A673 (cell line): ENCODE data around the gene TMEM43. TPM values are rescaled to one million over a fixed set of nuclear protein-coding genes. Genes with fewer than 3 reads are reported as not detected.

Experiments used
- BruUV-seq: library from RNA; stranded (reverse); fragments of 400-500 nt; replicated peaks from 2 replicates; lab custom pipeline; 2021; lab: Mats Ljungman, UMichigan
- CTCF ChIA-PET: fragments of 300-600 bp; sonication (Branson Sonifier 250); formaldehyde crosslinking; loops from one replicate; lab custom pipeline; 2022; ENCODE audit warnings: antibody characterized with exemption; lab: Charles Lee
- POLR2A ChIA-PET: fragments of 300-600 bp; sonication (Branson Sonifier 250); formaldehyde crosslinking; loops from one replicate; lab custom pipeline; 2022; ENCODE audit warnings: antibody characterized with exemption; ENCODE audit not compliant: low non-redundant PET; lab: Charles Lee
- DNase-seq: peaks from one replicate; pipeline ENCODE4 v3.0.0-alpha.2; 2015; ENCODE audit warnings: low spot score
- H3K27ac ChIP-seq: fragments of 200-600 bp; sonication (generic); 2 replicates; pipeline ENCODE4 v1.5.1; 2016; ENCODE audit warnings: mixed run types, low read depth, mild to moderate bottlenecking, mixed read lengths, antibody characterized with exemption, low read length; ENCODE audit not compliant: poor library complexity, severe bottlenecking
- H3K27me3 ChIP-seq: fragments of 200-600 bp; sonication (generic); replicated peaks from 2 replicates; pipeline ENCODE4 v1.6.1; 2017; ENCODE audit warnings: mixed run types, low read depth, mild to moderate bottlenecking, mixed read lengths, antibody characterized with exemption, low read length; ENCODE audit not compliant: insufficient read depth, poor library complexity
- H3K36me3 ChIP-seq: fragments of 200-600 bp; sonication (generic); 2 replicates; pipeline ENCODE4 v1.6.1; 2016; ENCODE audit warnings: mixed run types, mild to moderate bottlenecking, mixed read lengths, antibody characterized with exemption, low read length; ENCODE audit not compliant: insufficient read depth, poor library complexity, severe bottlenecking
- H3K4me1 ChIP-seq: fragments of 200-600 bp; sonication (generic); 2 replicates; pipeline ENCODE4 v1.6.1; 2017; ENCODE audit warnings: mixed run types, mild to moderate bottlenecking, mixed read lengths, antibody characterized with exemption, low read length; ENCODE audit not compliant: insufficient read depth, poor library complexity, severe bottlenecking
- H3K4me3 ChIP-seq: fragments of 200-600 bp; sonication (generic); 2 replicates; pipeline ENCODE4 v1.5.1; 2016; ENCODE audit warnings: low read depth, mixed run types, mild to moderate bottlenecking, mixed read lengths, low read length; ENCODE audit not compliant: poor library complexity, severe bottlenecking
- H3K9me3 ChIP-seq: fragments of 200-600 bp; sonication (generic); 2 replicates; pipeline ENCODE4 v1.6.1; 2016; ENCODE audit warnings: mixed run types, low read depth, mild to moderate bottlenecking, mixed read lengths, antibody characterized with exemption, low read length; ENCODE audit not compliant: poor library complexity, severe bottlenecking
- EZH2 ChIP-seq: fragments of 200-600 bp; sonication (generic); IDR thresholded peaks from 2 replicates; pipeline ENCODE4 v1.6.1; 2017; ENCODE audit warnings: borderline replicate concordance, low read depth, mild to moderate bottlenecking, mixed read lengths, antibody characterized with exemption, low read length; ENCODE audit not compliant: poor library complexity, severe bottlenecking
- intact Hi-C: fragments of 100-400 bp; cut with micrococcal nuclease; formaldehyde crosslinking; loops from one replicate; pipeline ENCODE4 v1.10.0; 2022; ENCODE audit not compliant: unreplicated experiment
- total RNA-seq: library from RNA; stranded (reverse); gene quantifications from 2 replicates; pipeline ENCODE4 v1.2.3, GENCODE V29; 2021
- TF ChIP-seq, protein P1 (sequence below): fragments of 300-800, 200-600 bp; sonication (generic); conservative IDR thresholded peaks from 2 replicates; pipeline ENCODE4 v1.5.1; 2017; ENCODE audit warnings: low read depth, mild to moderate bottlenecking, antibody characterized with exemption, low read length, moderate library complexity, mixed read lengths

TMEM43 gene
- total RNA-seq, 1 experiment from 2014 or later: 55.6 TPM

DNA sequence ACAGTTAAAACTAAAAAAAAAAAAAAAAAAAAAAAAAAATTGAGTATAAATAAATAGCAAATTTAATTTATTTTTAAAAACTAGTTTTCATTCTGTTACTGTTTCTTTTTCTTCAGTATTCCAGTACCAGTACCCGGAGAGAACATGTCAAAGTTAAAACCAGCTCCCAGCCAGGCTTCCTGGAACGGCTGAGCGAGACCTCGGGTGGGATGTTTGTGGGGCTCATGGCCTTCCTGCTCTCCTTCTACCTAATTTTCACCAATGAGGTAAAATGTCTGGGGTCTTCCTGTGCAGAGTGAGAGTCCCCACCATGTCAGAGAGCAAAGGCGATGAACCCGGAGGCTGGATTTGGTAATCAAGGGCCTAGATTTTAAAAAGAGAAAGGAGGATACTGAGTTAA lies 4.4 kb downstream of the TMEM43 start:
- peaks cover 7% of the 10 kb centered on the region for H3K4me1 ChIP-seq
- DNase-seq: no peak
- no peak overlapping the region for H3K4me3 ChIP-seq
- CTCF ChIA-PET: no interaction called here
- H3K27ac ChIP-seq: no peak overlapping the region
- no peak for TF ChIP-seq EZH2
- TF ChIP-seq, protein P1, sequence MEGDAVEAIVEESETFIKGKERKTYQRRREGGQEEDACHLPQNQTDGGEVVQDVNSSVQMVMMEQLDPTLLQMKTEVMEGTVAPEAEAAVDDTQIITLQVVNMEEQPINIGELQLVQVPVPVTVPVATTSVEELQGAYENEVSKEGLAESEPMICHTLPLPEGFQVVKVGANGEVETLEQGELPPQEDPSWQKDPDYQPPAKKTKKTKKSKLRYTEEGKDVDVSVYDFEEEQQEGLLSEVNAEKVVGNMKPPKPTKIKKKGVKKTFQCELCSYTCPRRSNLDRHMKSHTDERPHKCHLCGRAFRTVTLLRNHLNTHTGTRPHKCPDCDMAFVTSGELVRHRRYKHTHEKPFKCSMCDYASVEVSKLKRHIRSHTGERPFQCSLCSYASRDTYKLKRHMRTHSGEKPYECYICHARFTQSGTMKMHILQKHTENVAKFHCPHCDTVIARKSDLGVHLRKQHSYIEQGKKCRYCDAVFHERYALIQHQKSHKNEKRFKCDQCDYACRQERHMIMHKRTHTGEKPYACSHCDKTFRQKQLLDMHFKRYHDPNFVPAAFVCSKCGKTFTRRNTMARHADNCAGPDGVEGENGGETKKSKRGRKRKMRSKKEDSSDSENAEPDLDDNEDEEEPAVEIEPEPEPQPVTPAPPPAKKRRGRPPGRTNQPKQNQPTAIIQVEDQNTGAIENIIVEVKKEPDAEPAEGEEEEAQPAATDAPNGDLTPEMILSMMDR: no peak
- intact Hi-C loops: loop anchor here (5.0 kb wide), 1 partner anchor 48 kb away; the partner anchor contains the start of genes LSM3 and XPC
- H3K36me3 ChIP-seq: peaks cover 69% of the 10 kb centered on the region
- no TSS peak for BruUV-seq
- H3K27me3 ChIP-seq: no peaks in the 10 kb centered on the region
- POLR2A ChIA-PET: interaction anchor here (0.7 kb wide), 1 partner anchor 181 kb away, joined by 8 read pairs; no protein-coding TSS in a partner anchor
- H3K9me3 ChIP-seq: no peaks in the 10 kb centered on the region

GRCh38 chr3:14130230-14130629 lies 5.4 kb downstream of the TMEM43 start:
- Histone ChIP-seq H3K27ac (no peak overlapping the region), H3K4me3 (no peak overlapping the region), H3K27me3 (no peaks in the 10 kb centered on the region), H3K9me3 (no peaks in the 10 kb centered on the region), H3K36me3 (peaks cover 73% of the 10 kb centered on the region), H3K4me1 (peaks cover 7% of the 10 kb centered on the region)
- intact Hi-C loops: no loop called here
- no TSS peak for BruUV-seq
- CTCF ChIA-PET: no interaction called here
- DNase-seq: no peak
- TF ChIP-seq, protein P1: no peak
- TF ChIP-seq EZH2: no peak
- POLR2A ChIA-PET: no interaction called here

DNA sequence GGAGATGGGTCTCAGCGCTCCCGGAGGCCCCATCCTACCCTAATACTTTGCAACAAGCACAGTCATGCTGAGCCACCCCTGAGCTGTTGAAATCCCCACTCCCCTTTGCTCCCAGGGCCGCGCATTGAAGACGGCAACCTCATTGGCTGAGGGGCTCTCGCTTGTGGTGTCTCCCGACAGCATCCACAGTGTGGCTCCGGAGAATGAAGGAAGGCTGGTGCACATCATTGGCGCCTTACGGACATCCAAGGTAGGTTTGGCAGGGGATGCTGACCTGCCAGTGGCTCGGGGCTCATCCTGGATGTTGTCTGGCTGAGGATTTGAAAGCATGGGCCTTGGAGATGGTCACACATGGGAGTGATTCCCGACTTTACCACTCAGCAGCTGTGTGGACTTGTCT lies 5.9 kb downstream of the TMEM43 start:
- no TSS peak for BruUV-seq
- CTCF ChIA-PET: no interaction called here

GRCh38 chr3:14131134-14131533 lies 6.3 kb downstream of the TMEM43 start:
- BruUV-seq: no TSS peak
- no peak for DNase-seq
- no peaks in the 10 kb centered on the region for H3K9me3 ChIP-seq
- H3K36me3 ChIP-seq: peaks cover 82% of the 10 kb centered on the region
- H3K4me1 ChIP-seq: peaks cover 5% of the 10 kb centered on the region
- TF ChIP-seq, protein P1: no peak
- TF ChIP-seq EZH2: no peak
- ChIA-PET CTCF (no interaction called here), POLR2A (no interaction called here)
- H3K27me3 ChIP-seq: no peaks in the 10 kb centered on the region
- no peak overlapping the region for H3K27ac ChIP-seq
- intact Hi-C loops: no loop called here
- no peak overlapping the region for H3K4me3 ChIP-seq

More for the DNA sequence above, 5.9 kb downstream of the TMEM43 start:
- no peaks in the 10 kb centered on the region for H3K9me3 ChIP-seq
- no peak overlapping the region for H3K4me3 ChIP-seq
- H3K27ac ChIP-seq: no peak overlapping the region
- H3K27me3 ChIP-seq: no peaks in the 10 kb centered on the region
- H3K36me3 ChIP-seq: peaks cover 78% of the 10 kb centered on the region
- no peak for DNase-seq
- intact Hi-C loops: no loop called here
- H3K4me1 ChIP-seq: peaks cover 7% of the 10 kb centered on the region
- no peak for TF ChIP-seq EZH2
- POLR2A ChIA-PET: no interaction called here
